ENCODE measurements around the gene DNMT3B. TPM values are rescaled to one million over a fixed set of nuclear protein-coding genes. Genes with fewer than 3 reads are reported as not detected.

The DNMT3B gene
- total RNA-seq, 1 donor from 2014 or later, result 3.4 TPM

DNA sequence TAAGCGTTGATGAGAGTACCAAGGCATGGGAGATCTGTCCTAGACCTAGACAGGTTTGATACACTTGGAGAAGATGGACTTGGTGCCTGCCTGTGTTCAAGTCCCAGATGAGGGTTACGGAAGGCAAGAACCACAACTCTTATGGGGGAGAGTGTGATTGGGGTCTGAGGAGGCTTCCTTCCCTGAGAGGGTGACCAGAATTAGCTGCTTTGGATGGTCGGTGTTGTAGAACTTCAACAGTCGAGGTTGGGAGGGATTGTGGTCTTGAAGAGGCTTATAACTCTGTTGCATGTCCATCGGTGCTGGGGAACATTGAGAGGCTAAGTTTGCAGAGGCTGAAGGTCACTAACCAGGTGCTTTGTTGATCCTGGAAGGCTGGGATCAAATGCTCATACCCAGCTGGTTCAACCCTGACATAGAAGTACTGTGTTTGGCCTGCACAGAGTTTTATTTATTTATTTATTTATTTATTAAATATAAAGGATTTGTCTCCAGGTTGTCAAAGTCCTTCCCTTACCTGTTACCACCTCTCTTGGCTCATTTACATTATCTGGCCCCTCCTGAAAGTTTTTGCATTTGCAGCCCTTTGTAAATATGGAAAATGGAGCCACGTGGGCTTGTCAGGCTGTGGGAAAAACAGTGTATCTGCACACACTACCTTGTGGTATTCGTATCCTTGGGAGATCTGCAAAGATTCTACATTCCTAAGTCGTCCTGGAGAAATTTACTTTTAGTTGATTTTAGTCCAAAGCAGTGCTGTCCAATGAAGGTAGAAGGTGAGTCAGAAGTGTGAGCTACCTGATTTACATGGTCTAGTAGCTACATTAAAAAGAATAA is 80.7 kb downstream of the DNMT3B start:
- Mint-ChIP-seq H3K4me3 (ENCODE audit: low read depth) (no peak overlapping the region), H3K9me3 (no peaks in the 10 kb centered on the region), H3K27me3 (ENCODE audit: low read depth) (no peaks in the 10 kb centered on the region), H3K27ac (no peak overlapping the region), H3K36me3 (ENCODE audit: low read depth) (peaks cover 69% of the 10 kb centered on the region), H3K4me1 (ENCODE audit: low read depth) (peaks cover 15% of the 10 kb centered on the region)
- intact Hi-C loops (cut with micrococcal nuclease), result no loop called here
- DNase-seq (ENCODE audit: low spot score), result no peak

DNA sequence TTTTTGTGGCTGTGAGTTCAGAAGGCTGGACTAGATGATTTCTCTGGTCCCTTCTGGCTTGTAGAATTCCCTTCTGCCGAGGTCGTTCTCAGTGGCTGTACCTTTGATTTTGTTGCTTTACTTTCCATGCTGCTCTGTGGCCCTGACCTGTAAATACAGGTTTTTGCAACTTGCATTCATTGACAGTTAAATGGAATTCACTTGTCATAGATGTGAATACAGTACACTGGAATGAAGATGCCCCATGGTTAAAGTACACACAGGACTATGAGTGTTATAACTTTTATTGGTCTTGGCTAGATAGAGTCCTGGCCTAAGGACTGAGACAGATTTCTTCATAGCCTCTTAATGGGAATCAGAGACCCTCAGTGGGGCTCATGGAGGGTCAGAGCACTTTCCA is 83.6 kb downstream of the DNMT3B start:
- no peak overlapping the region for H3K27ac Mint-ChIP-seq
- H3K4me3 Mint-ChIP-seq (ENCODE audit: low read depth), result no peak overlapping the region
- no peaks in the 10 kb centered on the region for H3K27me3 Mint-ChIP-seq (ENCODE audit: low read depth)
- no peaks in the 10 kb centered on the region for H3K9me3 Mint-ChIP-seq
- H3K4me1 Mint-ChIP-seq (ENCODE audit: low read depth), result peaks cover 7% of the 10 kb centered on the region
- peaks cover 70% of the 10 kb centered on the region for H3K36me3 Mint-ChIP-seq (ENCODE audit: low read depth)
- no peak for DNase-seq (ENCODE audit: low spot score)
- intact Hi-C loops (cut with micrococcal nuclease), result no loop called here

GRCh38 chr20:32846852-32847251 is 84.7 kb downstream of the DNMT3B start:
- Mint-ChIP-seq H3K36me3 (ENCODE audit: low read depth) (peaks cover 70% of the 10 kb centered on the region), H3K4me1 (ENCODE audit: low read depth) (peaks cover 1% of the 10 kb centered on the region), H3K9me3 (no peaks in the 10 kb centered on the region), H3K27ac (no peak overlapping the region), H3K27me3 (ENCODE audit: low read depth) (no peaks in the 10 kb centered on the region), H3K4me3 (ENCODE audit: low read depth) (no peak overlapping the region)
- no peak for DNase-seq (ENCODE audit: low spot score)
- intact Hi-C loops (cut with micrococcal nuclease), result no loop called here

DNA sequence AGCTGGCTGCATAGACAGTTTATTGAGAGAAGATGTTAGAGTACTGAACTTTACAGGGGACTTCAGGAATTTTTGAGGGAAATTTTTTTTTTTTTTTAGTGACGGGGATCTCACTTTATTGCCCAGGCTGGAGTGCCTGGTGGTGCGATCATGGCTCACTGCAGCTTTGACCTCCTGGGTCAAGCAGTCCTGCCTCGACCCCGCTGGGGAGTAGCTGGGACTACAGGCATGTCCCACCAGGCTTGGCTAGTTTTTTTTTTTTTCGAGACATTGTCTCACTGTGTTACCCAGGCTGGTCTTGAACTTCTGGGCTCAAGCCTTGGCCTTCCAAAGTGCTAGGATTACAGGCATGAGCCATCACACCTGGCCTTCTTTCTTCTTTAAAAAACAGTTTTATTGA is 85.8 kb downstream of the DNMT3B start:
- no peaks in the 10 kb centered on the region for H3K9me3 Mint-ChIP-seq
- DNase-seq (ENCODE audit: low spot score), result no peak
- H3K4me1 Mint-ChIP-seq (ENCODE audit: low read depth), result no peaks in the 10 kb centered on the region
- intact Hi-C loops (cut with micrococcal nuclease), result no loop called here
- H3K4me3 Mint-ChIP-seq (ENCODE audit: low read depth), result no peak overlapping the region
- no peak overlapping the region for H3K27ac Mint-ChIP-seq
- H3K36me3 Mint-ChIP-seq (ENCODE audit: low read depth), result peaks cover 70% of the 10 kb centered on the region
- H3K27me3 Mint-ChIP-seq (ENCODE audit: low read depth), result no peaks in the 10 kb centered on the region

- Mint-ChIP-seq H3K4me3 (ENCODE audit: low read depth) (no peak overlapping the region), H3K9me3 (no peaks in the 10 kb centered on the region), H3K4me1 (ENCODE audit: low read depth) (no peaks in the 10 kb centered on the region), H3K36me3 (ENCODE audit: low read depth) (peaks cover 74% of the 10 kb centered on the region), H3K27me3 (ENCODE audit: low read depth) (no peaks in the 10 kb centered on the region), H3K27ac (no peak overlapping the region)
- no peak for DNase-seq (ENCODE audit: low spot score)
- intact Hi-C loops (cut with micrococcal nuclease), result no loop called here
Observed at GRCh38 chr20:32848846-32849245, 86.7 kb downstream of the DNMT3B start.

GRCh38 chr20:32849577-32849976 is 87.4 kb downstream of the DNMT3B start:
- intact Hi-C loops (cut with micrococcal nuclease), result no loop called here
- H3K27me3 Mint-ChIP-seq (ENCODE audit: low read depth), result no peaks in the 10 kb centered on the region
- DNase-seq (ENCODE audit: low spot score), result no peak
- no peak overlapping the region for H3K27ac Mint-ChIP-seq
- H3K4me3 Mint-ChIP-seq (ENCODE audit: low read depth), result no peak overlapping the region
- no peaks in the 10 kb centered on the region for H3K9me3 Mint-ChIP-seq
- H3K36me3 Mint-ChIP-seq (ENCODE audit: low read depth), result peaks cover 73% of the 10 kb centered on the region
- H3K4me1 Mint-ChIP-seq (ENCODE audit: low read depth), result no peaks in the 10 kb centered on the region

DNA sequence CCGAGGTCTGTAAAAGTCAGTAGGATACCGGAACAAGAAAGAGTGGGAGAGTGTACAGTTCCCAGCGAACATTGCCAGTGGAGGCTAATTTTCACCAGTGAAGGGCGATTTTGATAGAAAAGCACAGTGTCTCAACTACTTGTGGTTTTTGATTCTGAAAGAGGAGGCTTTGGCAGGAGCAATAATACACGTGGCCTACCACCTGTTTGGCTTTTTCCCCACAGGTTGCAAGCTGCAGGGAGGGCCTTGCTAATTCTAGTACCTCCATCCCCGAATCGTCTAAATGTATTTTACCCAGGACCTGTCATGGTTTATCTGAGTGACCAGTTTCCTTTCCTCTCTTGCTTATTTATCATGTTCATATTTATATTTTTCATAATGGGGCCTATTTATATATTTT is 93.2 kb downstream of the DNMT3B start:
- Mint-ChIP-seq H3K27me3 (ENCODE audit: low read depth) (no peaks in the 10 kb centered on the region), H3K4me1 (ENCODE audit: low read depth) (peaks cover 18% of the 10 kb centered on the region), H3K36me3 (ENCODE audit: low read depth) (peaks cover 56% of the 10 kb centered on the region), H3K9me3 (no peaks in the 10 kb centered on the region), H3K4me3 (ENCODE audit: low read depth) (no peak overlapping the region), H3K27ac (peak overlapping the region; percentile 17)
- DNase-seq (ENCODE audit: low spot score), result no peak
- intact Hi-C loops (cut with micrococcal nuclease), result no loop called here

- H3K9me3 Mint-ChIP-seq, result no peaks in the 10 kb centered on the region
- peak overlapping the region; percentile 9 for H3K27ac Mint-ChIP-seq
- H3K4me3 Mint-ChIP-seq (ENCODE audit: low read depth), result no peak overlapping the region
- H3K27me3 Mint-ChIP-seq (ENCODE audit: low read depth), result no peaks in the 10 kb centered on the region
- H3K4me1 Mint-ChIP-seq (ENCODE audit: low read depth), result peaks cover 18% of the 10 kb centered on the region
- intact Hi-C loops (cut with micrococcal nuclease), result no loop called here
- DNase-seq (ENCODE audit: low spot score), result no peak
- H3K36me3 Mint-ChIP-seq (ENCODE audit: low read depth), result peaks cover 34% of the 10 kb centered on the region
Observed at GRCh38 chr20:32858189-32858588, 96.0 kb downstream of the DNMT3B start.

Other genes with a start within 250 kb of the DNMT3B start
- gene NOL4L, start 177.1 kb upstream of the DNMT3B start, total RNA-seq, result 13.2 and 14.2 TPM in 2 replicates
- 0.05 and 0.11 TPM in 2 replicates for gene C20orf203, start 88.4 kb upstream of the DNMT3B start, total RNA-seq
- gene COMMD7, start 18.9 kb upstream of the DNMT3B start, total RNA-seq, result 55.7 and 56.5 TPM in 2 replicates
- gene MAPRE1, start 57.6 kb downstream of the DNMT3B start, total RNA-seq, result 143 and 149 TPM in 2 replicates
- 0.37 and 0.52 TPM in 2 replicates for gene EFCAB8, start 96.5 kb downstream of the DNMT3B start, total RNA-seq
- not detected in 2 replicates for gene SUN5, start 242.0 kb downstream of the DNMT3B start, total RNA-seq
- not detected in 2 replicates for gene BPIFB2, start 245.3 kb downstream of the DNMT3B start, total RNA-seq